ENCODE results near the gene HADHB. TPM values are rescaled to one million over a fixed set of nuclear protein-coding genes. Genes with fewer than 3 reads are reported as not detected.

Gene HADHB
- total and polyA plus RNA-seq, 10 of the 15 experiments (the other 5 are each of a cell fraction or from before 2014, with no cell fraction given), result 53.7 to 145 (median 85.5) TPM

DNA sequence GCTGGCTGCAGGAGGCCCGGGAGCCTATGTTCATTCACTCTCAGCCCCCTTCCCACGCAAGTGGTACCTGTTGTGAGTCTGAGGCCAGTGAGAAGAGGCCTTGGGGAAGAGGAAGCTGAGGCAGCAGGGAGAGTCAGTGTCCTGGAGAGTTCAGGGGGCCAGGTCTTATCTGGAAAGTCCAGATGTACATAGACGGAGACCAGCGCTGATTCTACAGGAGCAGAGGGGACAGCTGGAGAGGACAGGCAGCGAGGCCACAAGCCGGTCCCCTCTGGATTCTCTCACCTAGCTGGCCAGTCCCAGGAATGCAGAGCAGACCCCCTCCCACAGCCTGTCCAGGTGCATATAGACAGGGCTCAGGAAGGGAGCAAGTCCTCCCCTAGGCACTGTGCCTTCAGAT lies 72.1 kb downstream of the HADHB start:
- Histone ChIP-seq H3K36me3 (ENCODE audit: control insufficient read depth in 2 of 2, insufficient read depth in 2 of 2, low read length in 1 of 2) (no peaks in the 10 kb centered on the region), H3K9me3 (replicated peaks; ENCODE audit: control insufficient read depth, insufficient read depth, low read length) (no peaks in the 10 kb centered on the region), H3K9ac (ENCODE audit: control insufficient read depth, insufficient read depth, low read length) (no peak overlapping the region), H2AFZ (ENCODE audit: control insufficient read depth, low read depth, low read length) (no peak overlapping the region), H3K4me1 (ENCODE audit: control insufficient read depth, insufficient read depth, low read length) (peaks cover 2% of the 10 kb centered on the region; the same call in 1 of the 2 replicates), H3K27me3 (replicated peaks in 1 of 2; ENCODE audit: control insufficient read depth in 2 of 2, insufficient read depth in 2 of 2, low read length in 1 of 2) (no peaks in the 10 kb centered on the region; a peak in 1 of 4 replicates), H4K20me1 (ENCODE audit: control insufficient read depth, insufficient read depth) (no peaks in the 10 kb centered on the region; the same call in 1 of the 2 replicates), H3K79me2 (ENCODE audit: control insufficient read depth, insufficient read depth, low read length) (no peaks in the 10 kb centered on the region), H3K4me3 (no peak overlapping the region), H3K27ac (ENCODE audit: control insufficient read depth, insufficient read depth) (no peak overlapping the region), H3K4me2 (ENCODE audit: control insufficient read depth, insufficient read depth) (no peak overlapping the region)
- BruUV-seq (replicated peaks), result no TSS peak
- DNase-seq (ENCODE audit: low read depth, low spot score) (no peak), FAIRE-seq (no peak), ATAC-seq (no peak; the same call in 2 of the 3 replicates)
- SMC1A ChIA-PET (ENCODE audit: uncharacterized antibody, unreplicated experiment), result interaction anchor here (0.8 to 1.6 kb wide), 2 partner anchors 17 to 48 kb away, joined by 3 to 4 read pairs; no protein-coding TSS in a partner anchor
- CTCF ChIA-PET, result interaction anchor here (0.7 to 0.8 kb wide), 2 partner anchors 14 to 326 kb away, joined by 3 read pairs; no protein-coding TSS in a partner anchor
- 77% methylated on average over 6 of the region's 6 CpGs for WGBS (ENCODE audit: insufficient coverage, insufficient replicate concordance, low lambda C conversion rate, missing lambda C conversion rate)
- in situ Hi-C loops (cut with MboI), result no loop called here
- POLR2A ChIA-PET, result no interaction called here
- intact Hi-C loops (cut with micrococcal nuclease; ENCODE audit: unreplicated experiment), result no loop called here
- RAD21 ChIA-PET (ENCODE audit: unreplicated experiment), result interaction anchor here (1.3 kb wide), 1 partner anchor 17 kb away, joined by 4 read pairs; no protein-coding TSS in a partner anchor
- TF ChIP-seq YY1 (IDR thresholded peaks at IDR 0.05; ENCODE audit: low read depth, low read length), result no peak
- TF ChIP-seq PAX8 (IDR thresholded peaks at IDR 0.05), result no peak
- no peak for TF ChIP-seq CHD2 (IDR thresholded peaks at IDR 0.05; ENCODE audit: borderline replicate concordance, low read depth, low read length)
- TF ChIP-seq ELK1 (IDR thresholded peaks at IDR 0.05; ENCODE audit: low read depth, low read length), result no peak
- TF ChIP-seq ZNF207 (IDR thresholded peaks at IDR 0.05; ENCODE audit: borderline replicate concordance), result no peak
- no peak for TF ChIP-seq MYB (IDR thresholded peaks at IDR 0.05; ENCODE audit: borderline replicate concordance, low read depth, low read length)
- no peak for TF ChIP-seq SPI1 (IDR thresholded peaks at IDR 0.05; ENCODE audit: borderline replicate concordance, insufficient read depth, low read depth, low read length)
- no peak for TF ChIP-seq CEBPB (IDR thresholded peaks at IDR 0.05; ENCODE audit: borderline replicate concordance in 1 of 2, low read depth in 2 of 2, low read length in 2 of 2)
- TF ChIP-seq ATF2 (IDR thresholded peaks at IDR 0.05; ENCODE audit: low read length), result no peak
- no peak for TF ChIP-seq SKIL (IDR thresholded peaks at IDR 0.05; ENCODE audit: low read depth, poor library complexity, severe bottlenecking)
- no peak for TF ChIP-seq NFYB (IDR thresholded peaks at IDR 0.05; ENCODE audit: insufficient read depth, low read depth, low read length)
- TF ChIP-seq, protein P1, sequence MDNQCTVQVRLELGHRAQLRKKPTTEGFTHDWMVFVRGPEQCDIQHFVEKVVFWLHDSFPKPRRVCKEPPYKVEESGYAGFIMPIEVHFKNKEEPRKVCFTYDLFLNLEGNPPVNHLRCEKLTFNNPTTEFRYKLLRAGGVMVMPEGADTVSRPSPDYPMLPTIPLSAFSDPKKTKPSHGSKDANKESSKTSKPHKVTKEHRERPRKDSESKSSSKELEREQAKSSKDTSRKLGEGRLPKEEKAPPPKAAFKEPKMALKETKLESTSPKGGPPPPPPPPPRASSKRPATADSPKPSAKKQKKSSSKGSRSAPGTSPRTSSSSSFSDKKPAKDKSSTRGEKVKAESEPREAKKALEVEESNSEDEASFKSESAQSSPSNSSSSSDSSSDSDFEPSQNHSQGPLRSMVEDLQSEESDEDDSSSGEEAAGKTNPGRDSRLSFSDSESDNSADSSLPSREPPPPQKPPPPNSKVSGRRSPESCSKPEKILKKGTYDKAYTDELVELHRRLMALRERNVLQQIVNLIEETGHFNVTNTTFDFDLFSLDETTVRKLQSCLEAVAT (IDR thresholded peaks at IDR 0.05), result no peak
- no peak for TF ChIP-seq SREBF2 (IDR thresholded peaks at IDR 0.05; ENCODE audit: low read length)
- no peak for TF ChIP-seq CHD1 (IDR thresholded peaks at IDR 0.05; ENCODE audit: low read depth, low read length)
- TF ChIP-seq NKRF (conservative IDR thresholded peaks at IDR 0.05), result no peak
- no peak for TF ChIP-seq ZNF217 (IDR thresholded peaks at IDR 0.05)
- TF ChIP-seq RBBP5 (conservative IDR thresholded peaks at IDR 0.05), result no peak
